K562 (cell line): Measurements from ENCODE around the gene CLPSL2. TPM values are rescaled to one million over a fixed set of nuclear protein-coding genes. Genes with fewer than 3 reads are reported as not detected.

ENCODE experiments used
- ATAC-seq: fragments of 200-7000 bp; cut with Tn5 transposase; 3 replicates; pipeline ENCODE4 v1.9.1; 2020; ENCODE audit warnings: moderate library complexity
- BruUV-seq: library from RNA; stranded (reverse); fragments of 400-500 nt; replicated peaks from 2 replicates; lab custom pipeline; 2021; lab: Mats Ljungman, UMichigan
- CTCF ChIA-PET: fragments of 300-600 bp; formaldehyde crosslinking; extraction: SDS; loops from one replicate; lab custom pipeline; 2021; ENCODE audit warnings: low intra/inter-chr PET ratio; lab: Yijun Ruan, JAX
- POLR2A ChIA-PET: fragments of 300-600, 350-650 bp; sonication (Branson Sonifier 250); formaldehyde crosslinking; extraction: SDS; loops from one replicate; lab custom pipeline; 2021; ENCODE audit warnings: antibody characterized with exemption, inconsistent platforms; lab: Yijun Ruan, JAX
- DNase-seq, 4 experiments: peaks; one replicate each; pipeline versions ENCODE4 v3.0.0 to v3.0.0-alpha.2; 2011 to 2018; ENCODE audit warnings: low spot score in 3 of 4, mixed read lengths in 3 of 4; ENCODE audit errors: extremely low read depth in 1 of 4
- FAIRE-seq: peaks from 2 replicates; lab custom pipeline; 2011; peaks lifted over from hg19 to GRCh38; lab: Jason Lieb, UNC
- H2AFZ ChIP-seq: 2 replicates; pipeline ENCODE4 v1.6.0; 2011; ENCODE audit warnings: low read depth, low read length, control low read depth, inconsistent platforms
- H3K27ac ChIP-seq: fragments of 200-600 bp; 3 replicates; pipeline ENCODE4 v1.8.0; 2011; ENCODE audit warnings: low read depth, mild to moderate bottlenecking, control low read depth, inconsistent platforms, low read length, moderate library complexity, mixed read lengths; ENCODE audit errors: extremely low read depth
- H3K27me3 ChIP-seq, 2 experiments: fragments of 300-600 bp in 1 of 2; 2 replicates in 1 of 2; 3 replicates in 1 of 2; pipeline versions ENCODE4 v1.6.0 to v1.8.0; 2011; ENCODE audit warnings: inconsistent platforms in 2 of 2, low read length in 2 of 2, mild to moderate bottlenecking in 1 of 2, mixed read lengths in 1 of 2, moderate library complexity in 1 of 2; ENCODE audit not compliant: control insufficient read depth in 2 of 2, insufficient read depth in 2 of 2
- H3K36me3 ChIP-seq: fragments of 300-600 bp; 3 replicates; pipeline ENCODE4 v1.8.0; 2011; ENCODE audit warnings: mild to moderate bottlenecking, low read length, inconsistent platforms; ENCODE audit not compliant: control insufficient read depth, insufficient read depth
- H3K4me1 ChIP-seq, 2 experiments: fragments of 200-600 bp in 1 of 2; replicated peaks in 1 of 2; 2 replicates in 1 of 2; 3 replicates in 1 of 2; pipeline versions ENCODE4 v1.5.1 to v1.8.0; 2011; ENCODE audit warnings: inconsistent platforms in 2 of 2, low read length in 2 of 2, mild to moderate bottlenecking in 1 of 2, mixed read lengths in 1 of 2, moderate library complexity in 1 of 2; ENCODE audit not compliant: control insufficient read depth in 2 of 2, insufficient read depth in 2 of 2
- H3K4me2 ChIP-seq: 2 replicates; pipeline ENCODE4 v1.6.1; 2011; ENCODE audit warnings: low read length, control low read depth, inconsistent platforms, mixed read lengths; ENCODE audit not compliant: insufficient read depth
- H3K4me3 ChIP-seq: fragments of 200-600 bp; sonication (generic), shearing (Covaris generic); 2 replicates; pipeline ENCODE4 v1.5.1; 2016; ENCODE audit warnings: control low read depth, inconsistent platforms
- H3K79me2 ChIP-seq: fragments of 200-600 bp; 3 replicates; pipeline ENCODE4 v1.8.0; 2011; ENCODE audit warnings: low read length, inconsistent platforms; ENCODE audit not compliant: control insufficient read depth, insufficient read depth
- H3K9ac ChIP-seq, 2 experiments: 2 replicates each; pipeline versions ENCODE4 v1.6.0 to v1.6.1; 2011; ENCODE audit warnings: low read depth in 2 of 2, low read length in 2 of 2, control low read depth in 1 of 2, inconsistent platforms in 1 of 2, mild to moderate bottlenecking in 1 of 2, mixed read lengths in 1 of 2; ENCODE audit not compliant: insufficient read depth in 1 of 2
- H3K9me1 ChIP-seq: one replicate; pipeline ENCODE4 v1.6.0; 2011; ENCODE audit warnings: inconsistent platforms, mild to moderate bottlenecking, low read length, moderate library complexity; ENCODE audit not compliant: control insufficient read depth, insufficient read depth
- H3K9me3 ChIP-seq: replicated peaks from 2 replicates; pipeline ENCODE4 v1.5.1; 2011; ENCODE audit warnings: low read depth, low read length, inconsistent platforms; ENCODE audit not compliant: control insufficient read depth, insufficient read depth
- H4K20me1 ChIP-seq: replicated peaks from 2 replicates; pipeline ENCODE4 v1.6.1; 2011; ENCODE audit warnings: low read length, inconsistent platforms, mixed read lengths; ENCODE audit not compliant: control insufficient read depth, insufficient read depth
- FIP1L1 ChIP-seq: fragments of 200-400 bp; formaldehyde crosslinking; IDR thresholded peaks from 2 replicates; pipeline ENCODE4 v1.6.1; 2018; ENCODE audit warnings: mild to moderate bottlenecking, low read depth, low read length; ENCODE audit not compliant: poor library complexity, severe bottlenecking
- SRSF9 ChIP-seq: fragments of 200-400 bp; formaldehyde crosslinking; IDR thresholded peaks from 2 replicates; pipeline ENCODE4 v1.6.1; 2017; ENCODE audit warnings: low read depth, low read length, borderline replicate concordance
- STAT5A ChIP-seq: IDR thresholded peaks from 2 replicates; pipeline ENCODE4 v1.6.1; 2012; ENCODE audit warnings: low read length, inconsistent platforms, borderline replicate concordance
- ZEB2 ChIP-seq: fragments of 450-650 bp; IDR thresholded peaks from 2 replicates; pipeline ENCODE4 v1.6.1; 2016
- ZNF561 ChIP-seq: fragments of 450-650 bp; formaldehyde crosslinking; conservative IDR thresholded peaks from 2 replicates; pipeline ENCODE4 v1.4.0; 2020; ENCODE audit warnings: mild to moderate bottlenecking, moderate library complexity
- WGBS: fragments of 100-300 bp; shearing (Covaris generic); methylation state at CpG from one replicate; pipeline ENCODE4 v1.1.6; 2016; ENCODE audit warnings: low coverage, mixed read lengths; ENCODE audit not compliant: insufficient coverage; ENCODE audit errors: missing lambda C conversion rate; 5-methylcytosine and 5-hydroxymethylcytosine counted together
- in situ Hi-C: fragments of 300-500 bp; cut with MboI; formaldehyde crosslinking; loops from 4 replicates; pipeline ENCODE4 v1.15.0; 2018; ENCODE audit warnings: inconsistent platforms, mixed read lengths
- intact Hi-C: fragments of 100-400 bp; cut with micrococcal nuclease; formaldehyde crosslinking; loops from 2 replicates; pipeline ENCODE4 v1.14.2; 2022
- polyA plus RNA-seq, 8 experiments: library from polyadenylated mRNA; depleted of rRNA in 4 of 8; stranded (reverse) in 5 of 8; unstranded in 3 of 8; fragments of >200 nt; fragmentation: Nextera tagmentation in 2 of 8; fragmentation: Illumina TruSeq in 1 of 8; extraction: Ambion mirVana in 2 of 8; extraction: Trizol in 1 of 8; gene quantifications; 2 replicates each; pipeline versions ENCODE4 v1.2.1 to v1.2.3, GENCODE V29; 2011 to 2014; ENCODE audit warnings: inconsistent platforms in 1 of 8, missing spikeins in 1 of 8
- total RNA-seq, 7 experiments: library from RNA; depleted of rRNA in 6 of 7; stranded (reverse); fragments of >200 nt in 6 of 7; fragmentation: Illumina TruSeq in 2 of 7; extraction: Trizol in 2 of 7; gene quantifications; 2 replicates each; pipeline versions ENCODE4 v1.2.1 to v1.2.3, GENCODE V29; 2011 to 2021; ENCODE audit warnings: low replicate concordance in 1 of 7
- TF ChIP-seq, protein P1 (sequence below): fragments of 450-650 bp; IDR thresholded peaks from 2 replicates; pipeline ENCODE4 v1.6.1; 2016; ENCODE audit warnings: mild to moderate bottlenecking, moderate library complexity

The CLPSL2 gene
- total and polyA plus RNA-seq, 9 of the 15 experiments (the other 6 are each of a cell fraction or from before 2014, with no cell fraction given) = not detected

DNA sequence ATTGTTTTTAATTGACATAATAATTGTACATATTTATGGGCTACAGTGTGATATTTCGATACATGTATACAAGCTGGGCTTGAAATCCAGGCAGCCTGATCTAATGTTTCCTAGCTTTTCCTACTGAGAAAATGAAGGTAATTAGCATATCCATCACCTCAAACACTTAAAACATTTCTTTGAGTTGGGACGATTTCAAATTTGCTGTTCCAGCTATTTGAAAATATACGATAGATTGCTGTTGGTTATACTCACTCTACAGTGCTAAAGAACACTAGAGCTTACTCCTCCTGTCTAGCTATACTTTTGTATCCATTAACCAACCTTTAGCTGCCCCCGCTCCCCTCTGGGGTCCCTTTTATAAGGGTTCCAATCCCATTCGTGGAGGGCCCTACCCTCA, 33.4 kb downstream of the CLPSL2 start:
- Histone ChIP-seq H3K36me3 (no peaks in the 10 kb centered on the region), H3K4me1 (peaks cover 2 to 14% of the 10 kb centered on the region in 2 experiments), H4K20me1 (0 out of 2 replicates have a peak, but pooled peaks cover 6% of the 10 kb centered on the region), H3K79me2 (no peaks in the 10 kb centered on the region), H3K9me3 (no peaks in the 10 kb centered on the region), H3K9ac (no peak overlapping the region), H3K27me3 (peaks cover 25 to 53% of the 10 kb centered on the region in 2 experiments), H3K4me2 (no peak overlapping the region), H3K9me1 (peaks cover under 1% of the 10 kb centered on the region), H2AFZ (no peak overlapping the region), H3K27ac (no peak overlapping the region), H3K4me3 (no peak overlapping the region)
- in situ Hi-C loops (no loop called here), intact Hi-C loops (no loop called here)
- no peak for DNase-seq
- ChIA-PET POLR2A (interaction anchor here (0.6 to 1.3 kb wide), 5 partner anchors 9 to 499 kb away, joined by 3 to 4 read pairs (median 3); no protein-coding TSS in a partner anchor), CTCF (no interaction called here)
- ATAC-seq = no peak
- FAIRE-seq = no peak
- no peak for TF ChIP-seq SRSF9
- TF ChIP-seq FIP1L1 = no peak
- TF ChIP-seq, protein P1, sequence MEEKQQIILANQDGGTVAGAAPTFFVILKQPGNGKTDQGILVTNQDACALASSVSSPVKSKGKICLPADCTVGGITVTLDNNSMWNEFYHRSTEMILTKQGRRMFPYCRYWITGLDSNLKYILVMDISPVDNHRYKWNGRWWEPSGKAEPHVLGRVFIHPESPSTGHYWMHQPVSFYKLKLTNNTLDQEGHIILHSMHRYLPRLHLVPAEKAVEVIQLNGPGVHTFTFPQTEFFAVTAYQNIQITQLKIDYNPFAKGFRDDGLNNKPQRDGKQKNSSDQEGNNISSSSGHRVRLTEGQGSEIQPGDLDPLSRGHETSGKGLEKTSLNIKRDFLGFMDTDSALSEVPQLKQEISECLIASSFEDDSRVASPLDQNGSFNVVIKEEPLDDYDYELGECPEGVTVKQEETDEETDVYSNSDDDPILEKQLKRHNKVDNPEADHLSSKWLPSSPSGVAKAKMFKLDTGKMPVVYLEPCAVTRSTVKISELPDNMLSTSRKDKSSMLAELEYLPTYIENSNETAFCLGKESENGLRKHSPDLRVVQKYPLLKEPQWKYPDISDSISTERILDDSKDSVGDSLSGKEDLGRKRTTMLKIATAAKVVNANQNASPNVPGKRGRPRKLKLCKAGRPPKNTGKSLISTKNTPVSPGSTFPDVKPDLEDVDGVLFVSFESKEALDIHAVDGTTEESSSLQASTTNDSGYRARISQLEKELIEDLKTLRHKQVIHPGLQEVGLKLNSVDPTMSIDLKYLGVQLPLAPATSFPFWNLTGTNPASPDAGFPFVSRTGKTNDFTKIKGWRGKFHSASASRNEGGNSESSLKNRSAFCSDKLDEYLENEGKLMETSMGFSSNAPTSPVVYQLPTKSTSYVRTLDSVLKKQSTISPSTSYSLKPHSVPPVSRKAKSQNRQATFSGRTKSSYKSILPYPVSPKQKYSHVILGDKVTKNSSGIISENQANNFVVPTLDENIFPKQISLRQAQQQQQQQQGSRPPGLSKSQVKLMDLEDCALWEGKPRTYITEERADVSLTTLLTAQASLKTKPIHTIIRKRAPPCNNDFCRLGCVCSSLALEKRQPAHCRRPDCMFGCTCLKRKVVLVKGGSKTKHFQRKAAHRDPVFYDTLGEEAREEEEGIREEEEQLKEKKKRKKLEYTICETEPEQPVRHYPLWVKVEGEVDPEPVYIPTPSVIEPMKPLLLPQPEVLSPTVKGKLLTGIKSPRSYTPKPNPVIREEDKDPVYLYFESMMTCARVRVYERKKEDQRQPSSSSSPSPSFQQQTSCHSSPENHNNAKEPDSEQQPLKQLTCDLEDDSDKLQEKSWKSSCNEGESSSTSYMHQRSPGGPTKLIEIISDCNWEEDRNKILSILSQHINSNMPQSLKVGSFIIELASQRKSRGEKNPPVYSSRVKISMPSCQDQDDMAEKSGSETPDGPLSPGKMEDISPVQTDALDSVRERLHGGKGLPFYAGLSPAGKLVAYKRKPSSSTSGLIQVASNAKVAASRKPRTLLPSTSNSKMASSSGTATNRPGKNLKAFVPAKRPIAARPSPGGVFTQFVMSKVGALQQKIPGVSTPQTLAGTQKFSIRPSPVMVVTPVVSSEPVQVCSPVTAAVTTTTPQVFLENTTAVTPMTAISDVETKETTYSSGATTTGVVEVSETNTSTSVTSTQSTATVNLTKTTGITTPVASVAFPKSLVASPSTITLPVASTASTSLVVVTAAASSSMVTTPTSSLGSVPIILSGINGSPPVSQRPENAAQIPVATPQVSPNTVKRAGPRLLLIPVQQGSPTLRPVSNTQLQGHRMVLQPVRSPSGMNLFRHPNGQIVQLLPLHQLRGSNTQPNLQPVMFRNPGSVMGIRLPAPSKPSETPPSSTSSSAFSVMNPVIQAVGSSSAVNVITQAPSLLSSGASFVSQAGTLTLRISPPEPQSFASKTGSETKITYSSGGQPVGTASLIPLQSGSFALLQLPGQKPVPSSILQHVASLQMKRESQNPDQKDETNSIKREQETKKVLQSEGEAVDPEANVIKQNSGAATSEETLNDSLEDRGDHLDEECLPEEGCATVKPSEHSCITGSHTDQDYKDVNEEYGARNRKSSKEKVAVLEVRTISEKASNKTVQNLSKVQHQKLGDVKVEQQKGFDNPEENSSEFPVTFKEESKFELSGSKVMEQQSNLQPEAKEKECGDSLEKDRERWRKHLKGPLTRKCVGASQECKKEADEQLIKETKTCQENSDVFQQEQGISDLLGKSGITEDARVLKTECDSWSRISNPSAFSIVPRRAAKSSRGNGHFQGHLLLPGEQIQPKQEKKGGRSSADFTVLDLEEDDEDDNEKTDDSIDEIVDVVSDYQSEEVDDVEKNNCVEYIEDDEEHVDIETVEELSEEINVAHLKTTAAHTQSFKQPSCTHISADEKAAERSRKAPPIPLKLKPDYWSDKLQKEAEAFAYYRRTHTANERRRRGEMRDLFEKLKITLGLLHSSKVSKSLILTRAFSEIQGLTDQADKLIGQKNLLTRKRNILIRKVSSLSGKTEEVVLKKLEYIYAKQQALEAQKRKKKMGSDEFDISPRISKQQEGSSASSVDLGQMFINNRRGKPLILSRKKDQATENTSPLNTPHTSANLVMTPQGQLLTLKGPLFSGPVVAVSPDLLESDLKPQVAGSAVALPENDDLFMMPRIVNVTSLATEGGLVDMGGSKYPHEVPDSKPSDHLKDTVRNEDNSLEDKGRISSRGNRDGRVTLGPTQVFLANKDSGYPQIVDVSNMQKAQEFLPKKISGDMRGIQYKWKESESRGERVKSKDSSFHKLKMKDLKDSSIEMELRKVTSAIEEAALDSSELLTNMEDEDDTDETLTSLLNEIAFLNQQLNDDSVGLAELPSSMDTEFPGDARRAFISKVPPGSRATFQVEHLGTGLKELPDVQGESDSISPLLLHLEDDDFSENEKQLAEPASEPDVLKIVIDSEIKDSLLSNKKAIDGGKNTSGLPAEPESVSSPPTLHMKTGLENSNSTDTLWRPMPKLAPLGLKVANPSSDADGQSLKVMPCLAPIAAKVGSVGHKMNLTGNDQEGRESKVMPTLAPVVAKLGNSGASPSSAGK = no peak
- TF ChIP-seq ZEB2 = no peak
- TF ChIP-seq ZNF561 (CRISPR knock-in tag) = no peak
- TF ChIP-seq STAT5A = no peak
- WGBS = 3% methylated on average over 5 of the region's 5 CpGs
- no TSS peak for BruUV-seq
